Measurements from ENCODE around the gene REPS1. TPM values are rescaled to one million over a fixed set of nuclear protein-coding genes. Genes with fewer than 3 reads are reported as not detected.
"Not testable (repeated sequence)": the region's sequence is repeated elsewhere in the genome, so short reads cannot be mapped to it uniquely, and the experiment has no call there.

REPS1 gene
- total and polyA plus RNA-seq, 2 experiments from 2014 or later, result 30.0 to 43.1 TPM

GRCh38 chr6:139027620-139028182 is 39.6 kb upstream of the REPS1 start:
- no peak for TF ChIP-seq CTCF (IDR thresholded peaks at IDR 0.05; ENCODE audit: poor library complexity)
- TF ChIP-seq EZH2phosphoT487 (IDR thresholded peaks at IDR 0.05; ENCODE audit: low read depth, severe bottlenecking, unreplicated experiment), result no peak
- TF ChIP-seq EZH2 (IDR thresholded peaks at IDR 0.05; ENCODE audit: borderline replicate concordance), result no peak
- Histone ChIP-seq H3K4me2 (peak overlapping the region; percentile 84), H2AFZ (peak overlapping the region; percentile 89), H4K20me1 (ENCODE audit: insufficient read depth, poor library complexity, severe bottlenecking) (no peaks in the 10 kb centered on the region), H3K9me2 (replicated peaks; ENCODE audit: insufficient read depth) (no peaks in the 10 kb centered on the region), H3K4me1 (ENCODE audit: insufficient read depth) (no peaks in the 10 kb centered on the region), H3K36me3 (replicated peaks; ENCODE audit: insufficient read depth, low read depth) (no peaks in the 10 kb centered on the region), H3K27ac (peak overlapping the region; percentile 97), H3K9me3 (ENCODE audit: low read depth) (no peaks in the 10 kb centered on the region), H3K27me3 (no peaks in the 10 kb centered on the region), H3K4me3 (peak overlapping the region; percentile 94), H3K79me2 (peaks cover 32% of the 10 kb centered on the region)
- DNase-seq (ENCODE audit: low spot score), result peak; percentile 72
- 11% methylated on average over 10 of the region's 10 CpGs for WGBS (ENCODE audit: low lambda C conversion rate, missing lambda C conversion rate)

- not testable (repeated sequence) for H3K4me2 ChIP-seq; H3K9me3 ChIP-seq (ENCODE audit: low read depth); H3K27me3 ChIP-seq; H3K4me1 ChIP-seq (ENCODE audit: insufficient read depth); H3K27ac ChIP-seq; DNase-seq (ENCODE audit: low spot score); H3K4me3 ChIP-seq; H3K36me3 ChIP-seq (replicated peaks; ENCODE audit: insufficient read depth, low read depth); H2AFZ ChIP-seq; H3K9me2 ChIP-seq (replicated peaks; ENCODE audit: insufficient read depth); H4K20me1 ChIP-seq (ENCODE audit: insufficient read depth, poor library complexity, severe bottlenecking)
- peaks cover 11% of the 10 kb centered on the region for H3K79me2 ChIP-seq
- WGBS (ENCODE audit: low lambda C conversion rate, missing lambda C conversion rate), result 98% methylated on average over 3 of the region's 3 CpGs
Measured at GRCh38 chr6:139025416-139025815, 37.4 kb upstream of the REPS1 start.

GRCh38 chr6:139020689-139021088 is 32.6 kb upstream of the REPS1 start:
- no peak overlapping the region for H2AFZ ChIP-seq
- H3K9me3 ChIP-seq (ENCODE audit: low read depth), result no peaks in the 10 kb centered on the region
- no peak overlapping the region for H3K4me2 ChIP-seq
- no peak for DNase-seq (ENCODE audit: low spot score)
- no peaks in the 10 kb centered on the region for H3K27me3 ChIP-seq
- H4K20me1 ChIP-seq (ENCODE audit: insufficient read depth, poor library complexity, severe bottlenecking), result no peaks in the 10 kb centered on the region
- no peaks in the 10 kb centered on the region for H3K36me3 ChIP-seq (replicated peaks; ENCODE audit: insufficient read depth, low read depth)
- H3K4me1 ChIP-seq (ENCODE audit: insufficient read depth), result peaks cover 10% of the 10 kb centered on the region
- no peak overlapping the region for H3K27ac ChIP-seq
- 92% methylated on average over 3 of the region's 3 CpGs for WGBS (ENCODE audit: low lambda C conversion rate, missing lambda C conversion rate)
- H3K4me3 ChIP-seq, result no peak overlapping the region
- H3K79me2 ChIP-seq, result no peaks in the 10 kb centered on the region
- TF ChIP-seq EZH2phosphoT487 (IDR thresholded peaks at IDR 0.05; ENCODE audit: low read depth, severe bottlenecking, unreplicated experiment) (no peak), CTCF (IDR thresholded peaks at IDR 0.05; ENCODE audit: poor library complexity) (no peak), EZH2 (IDR thresholded peaks at IDR 0.05; ENCODE audit: borderline replicate concordance) (no peak)
- no peaks in the 10 kb centered on the region for H3K9me2 ChIP-seq (replicated peaks; ENCODE audit: insufficient read depth)

GRCh38 chr6:139019722-139020121 is 31.7 kb upstream of the REPS1 start:
- WGBS (ENCODE audit: low lambda C conversion rate, missing lambda C conversion rate), result 92% methylated on average over 2 of the region's 2 CpGs

More at GRCh38 chr6:139019722-139020121, 31.7 kb upstream of the REPS1 start:
- Histone ChIP-seq H3K36me3 (replicated peaks; ENCODE audit: insufficient read depth, low read depth) (no peaks in the 10 kb centered on the region), H3K4me1 (ENCODE audit: insufficient read depth) (peaks cover 10% of the 10 kb centered on the region), H3K4me2 (no peak overlapping the region), H4K20me1 (ENCODE audit: insufficient read depth, poor library complexity, severe bottlenecking) (no peaks in the 10 kb centered on the region), H3K9me3 (ENCODE audit: low read depth) (no peaks in the 10 kb centered on the region), H3K27ac (no peak overlapping the region), H2AFZ (no peak overlapping the region), H3K79me2 (no peaks in the 10 kb centered on the region), H3K4me3 (no peak overlapping the region), H3K9me2 (replicated peaks; ENCODE audit: insufficient read depth) (no peaks in the 10 kb centered on the region), H3K27me3 (no peaks in the 10 kb centered on the region)
- no peak for DNase-seq (ENCODE audit: low spot score)
- TF ChIP-seq EZH2 (IDR thresholded peaks at IDR 0.05; ENCODE audit: borderline replicate concordance) (no peak), EZH2phosphoT487 (IDR thresholded peaks at IDR 0.05; ENCODE audit: low read depth, severe bottlenecking, unreplicated experiment) (no peak), CTCF (IDR thresholded peaks at IDR 0.05; ENCODE audit: poor library complexity) (no peak)
